ENCODE results near the gene PHPT1.
A peak's percentile ranks its signal among the peaks of the same experiment; 100 is the strongest.
"Not testable (repeated sequence)": the region's sequence is repeated elsewhere in the genome, so short reads cannot be mapped to it uniquely, and the experiment has no call there.

PHPT1 gene

DNA sequence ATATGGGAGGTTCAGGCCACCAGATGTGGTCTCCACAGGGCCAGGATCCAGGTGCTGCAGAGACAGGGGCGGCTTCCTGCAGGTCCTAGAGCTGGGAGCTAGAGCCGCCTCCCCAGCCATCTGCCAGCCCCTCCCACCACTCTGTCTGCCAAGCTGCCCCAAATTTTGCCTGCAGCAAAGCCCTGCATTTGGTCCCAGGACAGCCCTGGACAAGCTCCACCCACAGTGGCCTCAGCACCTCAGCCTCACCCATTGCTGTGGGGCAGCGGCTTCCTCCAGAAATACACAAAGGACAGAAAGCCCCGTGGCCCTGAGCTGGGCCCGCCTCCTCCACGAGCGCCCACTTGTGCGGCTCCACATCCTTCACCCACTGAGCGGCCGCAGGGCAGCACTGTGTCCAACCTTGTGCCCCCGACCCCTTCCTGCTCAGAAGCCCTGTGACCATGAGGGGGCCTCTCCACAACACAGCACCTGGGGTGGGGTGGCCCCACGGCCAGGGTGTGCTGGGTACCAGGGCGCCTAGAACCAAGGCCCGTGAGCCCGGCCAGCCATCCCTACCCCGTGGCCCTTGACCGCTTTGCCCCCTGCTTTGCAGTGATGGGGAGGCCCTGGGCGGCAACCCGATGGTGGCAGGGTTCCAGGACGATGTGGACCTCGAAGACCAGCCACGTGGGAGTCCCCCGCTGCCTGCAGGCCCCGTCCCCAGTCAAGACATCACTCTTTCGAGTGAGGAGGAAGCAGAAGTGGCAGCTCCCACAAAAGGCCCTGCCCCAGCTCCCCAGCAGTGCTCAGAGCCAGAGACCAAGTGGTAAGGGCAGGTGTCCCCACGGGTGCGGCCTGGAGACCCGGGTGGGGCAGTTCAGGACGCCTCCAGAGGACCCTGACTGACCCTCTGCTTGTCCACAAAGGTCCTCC is 10.6 kb upstream of the PHPT1 start:
- no peak for DNase-seq (ENCODE audit: low spot score)
- TF ChIP-seq, protein P1, sequence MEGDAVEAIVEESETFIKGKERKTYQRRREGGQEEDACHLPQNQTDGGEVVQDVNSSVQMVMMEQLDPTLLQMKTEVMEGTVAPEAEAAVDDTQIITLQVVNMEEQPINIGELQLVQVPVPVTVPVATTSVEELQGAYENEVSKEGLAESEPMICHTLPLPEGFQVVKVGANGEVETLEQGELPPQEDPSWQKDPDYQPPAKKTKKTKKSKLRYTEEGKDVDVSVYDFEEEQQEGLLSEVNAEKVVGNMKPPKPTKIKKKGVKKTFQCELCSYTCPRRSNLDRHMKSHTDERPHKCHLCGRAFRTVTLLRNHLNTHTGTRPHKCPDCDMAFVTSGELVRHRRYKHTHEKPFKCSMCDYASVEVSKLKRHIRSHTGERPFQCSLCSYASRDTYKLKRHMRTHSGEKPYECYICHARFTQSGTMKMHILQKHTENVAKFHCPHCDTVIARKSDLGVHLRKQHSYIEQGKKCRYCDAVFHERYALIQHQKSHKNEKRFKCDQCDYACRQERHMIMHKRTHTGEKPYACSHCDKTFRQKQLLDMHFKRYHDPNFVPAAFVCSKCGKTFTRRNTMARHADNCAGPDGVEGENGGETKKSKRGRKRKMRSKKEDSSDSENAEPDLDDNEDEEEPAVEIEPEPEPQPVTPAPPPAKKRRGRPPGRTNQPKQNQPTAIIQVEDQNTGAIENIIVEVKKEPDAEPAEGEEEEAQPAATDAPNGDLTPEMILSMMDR (IDR thresholded peaks at IDR 0.05; ENCODE audit: poor library complexity, severe bottlenecking), result no peak
- Histone ChIP-seq H3K27me3 (ENCODE audit: insufficient read depth, poor library complexity, severe bottlenecking) (peaks cover 1% of the 10 kb centered on the region), H3K36me3 (ENCODE audit: low read depth) (no peaks in the 10 kb centered on the region), H3K9me3 (ENCODE audit: severe bottlenecking) (no peaks in the 10 kb centered on the region), H3K4me3 (ENCODE audit: severe bottlenecking) (no peak overlapping the region), H3K4me1 (ENCODE audit: insufficient read depth, poor library complexity, severe bottlenecking) (no peaks in the 10 kb centered on the region), H3K27ac (ENCODE audit: poor library complexity, severe bottlenecking) (no peak overlapping the region)
- no peak for ATAC-seq (ENCODE audit: low read depth)

- Histone ChIP-seq H3K9me3 (ENCODE audit: severe bottlenecking) (no peaks in the 10 kb centered on the region), H3K36me3 (ENCODE audit: low read depth) (no peaks in the 10 kb centered on the region), H3K4me1 (ENCODE audit: insufficient read depth, poor library complexity, severe bottlenecking) (no peaks in the 10 kb centered on the region), H3K4me3 (ENCODE audit: severe bottlenecking) (no peak overlapping the region), H3K27me3 (ENCODE audit: insufficient read depth, poor library complexity, severe bottlenecking) (peaks cover 10% of the 10 kb centered on the region), H3K27ac (ENCODE audit: poor library complexity, severe bottlenecking) (no peak overlapping the region)
- DNase-seq (ENCODE audit: low spot score) (no peak), ATAC-seq (ENCODE audit: low read depth) (no peak)
- TF ChIP-seq, protein P1 (IDR thresholded peaks at IDR 0.05; ENCODE audit: poor library complexity, severe bottlenecking), result no peak
Measured at GRCh38 chr9:136839229-136840139, 9.7 kb upstream of the PHPT1 start.

DNA sequence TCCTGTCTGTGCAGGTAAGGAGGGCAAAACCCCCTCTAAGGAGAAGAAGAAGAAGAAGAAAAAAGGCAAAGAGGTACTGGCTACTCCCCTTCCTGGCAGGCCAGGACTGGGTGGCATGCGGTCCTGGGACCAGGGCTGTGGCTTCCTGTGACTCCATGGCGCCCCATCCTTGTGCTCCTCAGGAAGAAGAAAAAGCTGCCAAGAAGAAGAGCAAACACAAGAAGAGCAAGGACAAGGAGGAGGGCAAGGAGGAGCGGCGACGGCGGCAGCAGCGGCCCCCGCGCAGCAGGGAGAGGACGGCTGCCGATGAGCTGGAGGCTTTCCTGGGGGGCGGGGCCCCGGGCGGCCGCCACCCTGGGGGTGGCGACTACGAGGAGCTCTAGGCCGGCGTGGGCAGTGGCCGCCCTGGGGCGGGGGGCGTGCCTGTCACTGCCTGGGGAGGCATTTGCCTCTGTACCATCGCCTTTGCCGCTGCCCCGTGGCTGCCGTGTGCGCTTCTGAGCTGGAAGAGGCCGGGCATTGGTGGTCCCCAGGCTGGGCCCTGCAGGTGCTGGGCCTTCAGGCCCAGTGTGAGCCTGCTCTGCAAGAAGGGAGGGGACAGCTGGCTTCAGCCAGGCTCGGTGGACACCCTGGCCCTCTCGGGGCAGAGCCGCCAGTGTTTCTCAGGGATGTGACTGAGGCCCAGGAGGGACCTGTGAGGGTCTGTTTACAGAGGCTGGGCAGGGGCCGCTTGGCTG is 8.9 kb upstream of the PHPT1 start:
- no peaks in the 10 kb centered on the region for H3K4me1 ChIP-seq (ENCODE audit: insufficient read depth, poor library complexity, severe bottlenecking)
- ATAC-seq (ENCODE audit: low read depth) (no peak), DNase-seq (ENCODE audit: low spot score) (no peak)
- no peak overlapping the region for H3K27ac ChIP-seq (ENCODE audit: poor library complexity, severe bottlenecking)
- no peaks in the 10 kb centered on the region for H3K9me3 ChIP-seq (ENCODE audit: severe bottlenecking)
- no peak overlapping the region for H3K4me3 ChIP-seq (ENCODE audit: severe bottlenecking)
- H3K36me3 ChIP-seq (ENCODE audit: low read depth), result no peaks in the 10 kb centered on the region
- TF ChIP-seq, protein P1 (IDR thresholded peaks at IDR 0.05; ENCODE audit: poor library complexity, severe bottlenecking), result no peak
- H3K27me3 ChIP-seq (ENCODE audit: insufficient read depth, poor library complexity, severe bottlenecking), result peaks cover 12% of the 10 kb centered on the region

DNA sequence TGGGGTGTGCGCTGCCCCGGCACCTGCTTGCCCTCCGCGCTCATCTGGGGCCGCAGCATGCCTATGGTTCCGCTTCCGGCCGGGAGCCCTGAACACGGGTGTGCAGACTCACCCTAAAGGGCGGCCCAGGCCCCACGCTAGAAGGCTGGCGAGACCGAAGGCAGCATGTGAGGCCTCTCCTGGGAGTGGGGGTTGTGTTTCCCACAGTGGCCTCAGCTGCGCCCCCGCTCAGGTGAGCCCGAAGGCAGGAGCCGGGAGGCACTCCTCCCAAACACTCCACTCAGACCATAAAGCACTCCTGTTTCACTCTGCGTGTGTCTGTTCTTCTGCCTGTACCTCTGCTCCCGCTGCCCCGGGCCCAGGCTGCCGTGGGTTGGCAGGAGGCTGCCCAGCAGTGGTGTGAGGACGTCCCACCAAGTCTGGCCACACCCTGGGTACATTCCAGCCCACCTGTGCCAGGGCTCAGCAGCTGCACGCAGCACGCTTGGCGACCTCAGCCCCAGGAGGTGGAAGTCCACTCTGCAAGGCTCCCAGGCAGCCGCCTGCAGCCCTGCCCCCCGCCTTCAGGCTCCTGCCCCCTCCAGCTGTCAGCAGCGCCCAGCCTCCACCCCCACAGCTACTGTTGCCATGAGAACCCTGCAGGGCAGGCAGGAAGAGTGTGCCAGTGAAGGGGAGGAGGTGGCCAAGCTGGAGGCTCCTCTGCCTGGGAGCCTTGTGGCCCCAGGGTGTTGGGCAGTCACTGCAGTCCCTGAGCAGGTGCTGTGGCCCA is 8.1 kb upstream of the PHPT1 start:
- H3K4me3 ChIP-seq (ENCODE audit: severe bottlenecking), result no peak overlapping the region
- H3K27me3 ChIP-seq (ENCODE audit: insufficient read depth, poor library complexity, severe bottlenecking), result peaks cover 18% of the 10 kb centered on the region
- no peaks in the 10 kb centered on the region for H3K36me3 ChIP-seq (ENCODE audit: low read depth)
- no peaks in the 10 kb centered on the region for H3K4me1 ChIP-seq (ENCODE audit: insufficient read depth, poor library complexity, severe bottlenecking)
- H3K27ac ChIP-seq (ENCODE audit: poor library complexity, severe bottlenecking), result no peak overlapping the region
- no peaks in the 10 kb centered on the region for H3K9me3 ChIP-seq (ENCODE audit: severe bottlenecking)
- ATAC-seq (ENCODE audit: low read depth), result peak; percentile 22
- TF ChIP-seq, protein P1 (IDR thresholded peaks at IDR 0.05; ENCODE audit: poor library complexity, severe bottlenecking), result no peak
- no peak for DNase-seq (ENCODE audit: low spot score)

DNA sequence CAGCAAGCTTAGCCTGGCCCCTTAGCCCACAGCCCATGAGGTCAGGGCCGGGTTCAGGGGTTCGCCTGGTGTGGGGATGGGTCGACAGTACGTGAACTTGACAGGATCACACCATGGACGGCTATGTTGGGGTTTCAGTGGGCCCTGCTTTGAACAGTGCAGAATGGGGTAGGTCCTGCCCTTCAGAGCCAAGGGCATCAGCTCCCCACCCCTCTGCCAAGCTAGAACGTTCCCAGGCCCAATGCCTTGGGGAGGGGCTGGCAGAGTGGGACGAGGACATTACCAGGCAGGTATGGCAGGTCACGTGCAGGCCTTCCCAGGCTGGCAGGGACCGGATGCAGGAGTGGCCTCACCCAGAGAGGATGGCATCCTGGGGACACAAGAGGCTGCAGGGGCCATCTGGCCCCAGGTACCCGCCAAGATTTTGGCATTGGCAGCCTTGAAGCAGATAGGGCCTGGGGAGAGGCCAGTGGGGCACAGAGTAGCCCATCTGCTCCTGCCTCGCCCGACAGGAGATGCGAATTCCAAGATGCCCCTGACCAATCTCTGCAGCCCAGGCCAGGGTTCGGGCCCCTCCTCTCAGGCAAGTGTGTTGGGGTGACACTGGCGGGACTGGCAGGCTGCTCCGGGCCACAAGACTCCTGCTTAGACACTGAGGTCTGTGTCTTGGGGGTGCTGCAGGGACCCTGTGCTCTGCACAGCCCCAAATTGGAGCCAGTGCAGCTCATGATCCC is 7.4 kb upstream of the PHPT1 start:
- H3K27me3 ChIP-seq (ENCODE audit: insufficient read depth, poor library complexity, severe bottlenecking), result peaks cover 22% of the 10 kb centered on the region
- not testable (repeated sequence) for ATAC-seq (ENCODE audit: low read depth); H3K36me3 ChIP-seq (ENCODE audit: low read depth); H3K4me3 ChIP-seq (ENCODE audit: severe bottlenecking); H3K4me1 ChIP-seq (ENCODE audit: insufficient read depth, poor library complexity, severe bottlenecking); H3K9me3 ChIP-seq (ENCODE audit: severe bottlenecking); H3K27ac ChIP-seq (ENCODE audit: poor library complexity, severe bottlenecking); DNase-seq (ENCODE audit: low spot score)
